HG02763 (cell line): Measurements from ENCODE around the gene STAB1.

ENCODE experiments used
- ATAC-seq: cut with Tn5 transposase; IDR thresholded peaks from one replicate; pipeline ENCODE4 v1.9.1; 2021; ENCODE audit warnings: mild to moderate bottlenecking, moderate library complexity; ENCODE audit not compliant: unreplicated experiment

Gene STAB1

GRCh38 chr3:52557011-52557960 lies 62.1 kb downstream of the STAB1 start:
- ATAC-seq = no peak

- ATAC-seq = no peak
Observed at GRCh38 chr3:52558436-52558835, 63.3 kb downstream of the STAB1 start.

GRCh38 chr3:52561028-52561747 lies 66.0 kb downstream of the STAB1 start:
- ATAC-seq = no peak

GRCh38 chr3:52563984-52564383 lies 68.8 kb downstream of the STAB1 start:
- ATAC-seq = no peak

GRCh38 chr3:52568069-52568468 lies 72.9 kb downstream of the STAB1 start:
- ATAC-seq = no peak

- no peak for ATAC-seq
Observed at GRCh38 chr3:52570076-52570475, 74.9 kb downstream of the STAB1 start.

- ATAC-seq = no peak
Observed at GRCh38 chr3:52572221-52572620, 77.1 kb downstream of the STAB1 start.
